Mammary epithelial cell (primary cell): ENCODE data around the gene TMEM69.

Experiments used
- EZH2 ChIP-seq: IDR thresholded peaks from 2 replicates; pipeline ENCODE4 v1.6.1; 2012; ENCODE audit warnings: low read length, inconsistent platforms, borderline replicate concordance
- TF ChIP-seq, protein P1 (sequence below), 2 donors: IDR thresholded peaks in 1 of 2; conservative IDR thresholded peaks in 1 of 2; 2 replicates each; pipeline ENCODE4 v1.5.1; 2011 to 2012; ENCODE audit warnings: inconsistent platforms in 2 of 2, low read length in 2 of 2, mild to moderate bottlenecking in 2 of 2, control low read depth in 1 of 2, low read depth in 1 of 2; ENCODE audit not compliant: insufficient read depth in 1 of 2; ENCODE audit errors: extremely low read depth in 1 of 2

DNA sequence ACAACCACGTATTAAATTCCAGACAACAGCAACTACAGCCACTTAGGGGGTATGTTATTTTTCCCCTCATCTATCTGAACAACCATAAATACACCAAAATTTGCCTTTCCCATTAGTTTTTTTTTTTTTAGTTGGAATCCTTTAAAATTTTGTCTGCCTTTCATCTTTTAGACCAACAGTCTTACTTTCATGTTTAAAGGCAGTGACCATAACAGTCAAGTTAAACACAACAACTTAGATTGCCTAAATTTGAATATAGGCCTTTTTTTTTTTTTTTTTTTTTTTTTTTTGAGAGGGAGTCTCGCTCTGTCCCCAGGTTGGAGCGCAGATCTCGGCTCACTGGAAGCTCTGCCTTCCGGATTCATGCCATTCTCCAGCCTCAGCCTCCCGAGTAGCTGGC, 5.0 kb upstream of the TMEM69 start:
- TF ChIP-seq EZH2, result no peak
- TF ChIP-seq, protein P1, sequence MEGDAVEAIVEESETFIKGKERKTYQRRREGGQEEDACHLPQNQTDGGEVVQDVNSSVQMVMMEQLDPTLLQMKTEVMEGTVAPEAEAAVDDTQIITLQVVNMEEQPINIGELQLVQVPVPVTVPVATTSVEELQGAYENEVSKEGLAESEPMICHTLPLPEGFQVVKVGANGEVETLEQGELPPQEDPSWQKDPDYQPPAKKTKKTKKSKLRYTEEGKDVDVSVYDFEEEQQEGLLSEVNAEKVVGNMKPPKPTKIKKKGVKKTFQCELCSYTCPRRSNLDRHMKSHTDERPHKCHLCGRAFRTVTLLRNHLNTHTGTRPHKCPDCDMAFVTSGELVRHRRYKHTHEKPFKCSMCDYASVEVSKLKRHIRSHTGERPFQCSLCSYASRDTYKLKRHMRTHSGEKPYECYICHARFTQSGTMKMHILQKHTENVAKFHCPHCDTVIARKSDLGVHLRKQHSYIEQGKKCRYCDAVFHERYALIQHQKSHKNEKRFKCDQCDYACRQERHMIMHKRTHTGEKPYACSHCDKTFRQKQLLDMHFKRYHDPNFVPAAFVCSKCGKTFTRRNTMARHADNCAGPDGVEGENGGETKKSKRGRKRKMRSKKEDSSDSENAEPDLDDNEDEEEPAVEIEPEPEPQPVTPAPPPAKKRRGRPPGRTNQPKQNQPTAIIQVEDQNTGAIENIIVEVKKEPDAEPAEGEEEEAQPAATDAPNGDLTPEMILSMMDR (conservative IDR thresholded peaks at IDR 0.05 in 1 of 2, IDR thresholded peaks at IDR 0.05 in 1 of 2; ENCODE audit: extremely low read depth in 1 of 2, insufficient read depth in 1 of 2, low read depth in 1 of 2, low read length in 2 of 2), result no peak
